Stimulated activated CD8-positive, alpha-beta memory T cell treated with anti-CD3 and anti-CD28 coated beads, Interleukin-12 subunit alpha, Interleukin-12 subunit beta, amount 100 ng/mL, for 4 hours (primary cell): Measurements from ENCODE around the gene IMPG2.
"Not testable (repeated sequence)": the region's sequence is repeated elsewhere in the genome, so short reads cannot be mapped to it uniquely, and the experiment has no call there.

ENCODE experiments used
- DNase-seq: peaks from one replicate; pipeline ENCODE4 v3.0.0-alpha.2; 2020; ENCODE audit warnings: low read depth

Gene IMPG2

GRCh38 chr3:101320475-101320874 is at the start of gene IMPG2:
Gene IMPG2, minus strand, starts transcription at chr3:101320575. Its CDS starts 203 bp downstream, at chr3:101320372.
- no peak for DNase-seq

GRCh38 chr3:101362406-101362805 is 42.0 kb upstream of the IMPG2 start:
- no peak for DNase-seq

GRCh38 chr3:101351829-101352228 is 31.5 kb upstream of the IMPG2 start:
- DNase-seq = no peak

GRCh38 chr3:101340591-101340990 is 20.2 kb upstream of the IMPG2 start:
- no peak for DNase-seq

GRCh38 chr3:101333883-101334282 is 13.5 kb upstream of the IMPG2 start:
- DNase-seq = no peak

GRCh38 chr3:101329016-101329673 is 8.8 kb upstream of the IMPG2 start:
- no peak for DNase-seq

GRCh38 chr3:101325393-101326134 is 5.2 kb upstream of the IMPG2 start:
- no peak for DNase-seq

GRCh38 chr3:101319531-101319930 is 844 bp downstream of the IMPG2 start:
- DNase-seq = no peak

- no peak for DNase-seq
Observed at GRCh38 chr3:101312545-101312944, 7.8 kb downstream of the IMPG2 start.

GRCh38 chr3:101311676-101312075 is 8.7 kb downstream of the IMPG2 start:
- no peak for DNase-seq

- DNase-seq = no peak
Observed at GRCh38 chr3:101310978-101311375, 9.4 kb downstream of the IMPG2 start.

GRCh38 chr3:101308147-101308772 is 12.1 kb downstream of the IMPG2 start:
- not testable (repeated sequence) for DNase-seq

- DNase-seq = no peak
Observed at GRCh38 chr3:101303836-101304235, 16.5 kb downstream of the IMPG2 start.

- no peak for DNase-seq
Observed at GRCh38 chr3:101303089-101303731, 17.2 kb downstream of the IMPG2 start.

- DNase-seq = no peak
Observed at GRCh38 chr3:101300073-101300472, 20.3 kb downstream of the IMPG2 start.

- DNase-seq = no peak
Observed at GRCh38 chr3:101292027-101292426, 28.3 kb downstream of the IMPG2 start.

- DNase-seq = no peak
Observed at GRCh38 chr3:101288294-101288693, 32.1 kb downstream of the IMPG2 start.

- no peak for DNase-seq
Observed at GRCh38 chr3:101284757-101285156, 35.6 kb downstream of the IMPG2 start.

- DNase-seq = no peak
Observed at GRCh38 chr3:101281521-101282030, 38.8 kb downstream of the IMPG2 start.

GRCh38 chr3:101279765-101280385 is 40.5 kb downstream of the IMPG2 start:
- DNase-seq = no peak

- DNase-seq = no peak
Observed at GRCh38 chr3:101279162-101279561, 41.2 kb downstream of the IMPG2 start.

- DNase-seq = no peak
Observed at GRCh38 chr3:101278727-101279126, 41.6 kb downstream of the IMPG2 start.
